Ecto neural progenitor cell (in vitro differentiated cells): ENCODE data around the gene RAD1.

Experiments
- DNase-seq: peaks from one replicate; pipeline ENCODE4 v3.0.0-alpha.2; 2018; ENCODE audit warnings: low spot score

RAD1 gene

GRCh38 chr5:34915856-34916192, 520 bp upstream of the RAD1 start:
- DNase-seq: no peak

GRCh38 chr5:34914671-34915138, 599 bp downstream of the RAD1 start:
- peak; percentile 60 for DNase-seq

DNA sequence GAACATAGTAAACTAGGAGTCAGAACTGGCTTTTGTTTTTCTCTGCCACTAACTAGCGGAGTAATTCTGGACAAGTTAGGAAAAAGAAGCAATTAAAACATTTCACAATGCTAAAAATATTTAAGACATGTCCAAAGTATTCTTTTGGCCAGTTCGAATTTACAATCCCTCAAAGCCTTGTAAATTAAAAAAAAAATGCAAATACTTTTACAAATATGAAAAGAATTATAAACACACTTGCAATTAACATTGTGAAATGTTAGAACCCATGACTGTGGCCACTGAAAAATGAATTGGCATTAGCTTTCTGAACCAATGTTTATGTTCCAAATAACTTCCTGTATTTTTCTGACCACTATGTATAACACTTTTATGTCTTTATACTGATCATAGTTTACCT, 2.2 kb downstream of the RAD1 start:
- no peak for DNase-seq

DNA sequence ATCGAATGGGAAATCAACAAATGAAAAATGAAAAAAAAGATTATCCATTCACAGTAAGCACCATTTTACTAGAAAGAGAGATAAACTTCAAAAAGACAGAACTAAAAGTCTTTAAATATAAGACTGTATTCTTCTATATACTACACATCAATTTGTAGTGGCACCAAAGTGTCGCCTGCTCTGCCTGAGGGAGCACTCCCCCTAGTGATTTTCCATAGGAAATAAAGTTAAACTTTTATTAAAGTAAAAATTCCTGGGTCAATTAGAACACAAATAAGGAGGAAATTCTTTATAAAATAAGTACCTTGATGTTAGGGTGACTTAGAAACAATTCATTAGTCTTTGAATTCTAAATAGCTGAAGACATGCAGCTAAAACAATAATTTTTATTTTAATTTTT, 9.7 kb downstream of the RAD1 start:
- no peak for DNase-seq

GRCh38 chr5:34903260-34903659, 12.0 kb downstream of the RAD1 start:
- no peak for DNase-seq

DNA sequence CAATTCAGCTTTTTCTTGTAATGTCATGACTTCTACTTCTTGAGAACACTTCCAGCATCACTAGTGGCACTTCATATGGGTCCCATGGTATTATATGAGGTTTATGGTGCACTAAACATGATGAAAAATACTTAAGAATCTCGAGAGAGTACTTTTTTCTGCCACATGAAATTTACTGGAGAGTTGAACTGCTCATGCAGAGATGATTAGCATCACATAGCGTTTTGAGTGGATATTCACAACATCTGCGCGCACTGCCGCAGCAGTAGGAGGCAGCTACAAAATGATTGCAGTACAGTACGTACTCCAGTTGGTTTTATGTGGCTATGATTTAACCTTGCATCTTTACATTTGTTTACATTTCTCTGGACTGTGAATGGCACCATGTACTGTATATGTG, 14.7 kb downstream of the RAD1 start:
- no peak for DNase-seq

DNA sequence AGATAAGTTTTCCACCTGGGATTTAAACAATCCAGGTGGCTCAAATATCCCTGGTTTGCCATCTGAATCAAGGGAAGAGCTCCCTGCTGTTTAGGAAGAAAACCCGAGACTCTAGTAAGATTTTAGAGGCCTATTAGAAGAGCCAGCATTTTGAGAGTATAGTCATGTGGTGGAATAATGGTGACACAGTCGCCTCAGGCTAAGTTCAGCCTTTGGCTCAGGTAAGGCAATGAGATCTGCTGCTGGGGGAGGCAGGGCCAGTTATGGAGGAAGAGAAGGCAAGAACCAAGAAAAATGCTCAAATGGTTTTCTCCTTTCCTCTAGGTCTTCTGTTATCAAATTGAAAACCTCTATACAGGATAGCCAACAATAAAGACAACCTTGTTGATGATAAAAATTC, 16.2 kb downstream of the RAD1 start:
- DNase-seq: no peak

DNA sequence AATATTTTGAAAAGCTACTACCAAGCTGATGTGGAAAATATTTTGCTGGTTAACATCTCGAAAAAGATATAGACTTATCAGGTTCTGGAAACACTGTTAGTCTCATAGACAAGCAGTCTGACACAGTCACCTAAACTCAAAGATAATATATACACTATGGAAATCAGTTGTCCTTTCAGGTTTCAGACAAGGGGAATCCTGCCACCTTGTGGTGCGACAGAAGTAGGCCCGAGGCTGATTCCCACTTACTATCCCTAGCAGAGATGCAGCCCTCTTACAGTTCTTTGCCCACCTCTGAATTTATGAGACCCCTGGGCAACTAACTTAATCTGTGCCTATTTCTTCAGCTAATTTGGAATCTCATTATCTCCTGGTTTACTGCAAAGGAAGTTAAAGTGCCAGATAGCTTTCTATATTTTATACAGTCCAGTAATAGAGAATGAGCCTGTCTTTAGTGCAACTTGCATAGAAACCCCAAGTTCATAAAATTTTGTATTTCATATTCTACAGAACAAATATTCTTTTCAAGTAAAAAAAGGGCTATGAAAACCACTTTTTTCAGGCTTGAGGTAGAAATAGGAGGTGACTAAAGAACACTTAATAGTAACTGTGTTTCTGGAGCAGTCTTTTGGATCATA, 16.9 kb downstream of the RAD1 start:
- peak; percentile 61 for DNase-seq

GRCh38 chr5:34897646-34898045, 17.7 kb downstream of the RAD1 start:
- DNase-seq: no peak

DNA sequence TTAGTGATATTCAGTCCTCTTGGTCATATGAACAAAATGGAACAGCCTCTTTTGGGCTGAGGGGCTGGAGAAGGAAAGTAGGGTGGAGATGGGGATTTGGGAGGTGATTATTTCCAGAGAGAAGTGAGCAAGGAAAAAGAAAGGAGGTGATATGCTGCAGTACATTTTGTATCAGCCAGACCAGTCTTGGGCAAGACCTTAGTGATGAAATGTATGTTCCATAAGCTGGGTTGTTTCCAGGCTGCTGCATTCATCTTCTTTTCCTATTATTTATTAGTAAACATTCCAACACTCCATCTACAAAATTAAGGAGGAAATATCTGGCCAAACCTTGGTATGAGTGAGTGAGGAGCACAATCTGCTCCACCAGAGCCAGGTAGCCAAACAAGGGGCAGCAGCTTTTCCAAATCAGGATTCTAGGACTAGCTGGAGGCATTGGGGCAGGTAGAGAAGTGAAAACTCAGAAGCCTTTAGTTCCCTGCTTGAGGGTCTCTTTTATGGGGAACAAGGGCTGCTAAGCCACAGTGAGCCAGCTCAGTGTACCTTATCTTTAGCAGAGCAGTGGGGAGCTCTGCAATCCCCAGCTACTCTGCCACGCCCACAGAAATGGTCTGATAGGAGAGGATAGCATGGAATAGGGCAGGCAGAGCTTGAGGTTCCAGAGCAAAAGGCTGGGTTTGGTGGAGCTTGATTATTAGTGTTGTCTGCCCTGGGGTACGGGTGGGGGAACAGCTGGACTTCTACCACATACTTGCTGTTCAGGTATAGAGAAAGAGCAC, 19.5 kb downstream of the RAD1 start:
- no peak for DNase-seq

- DNase-seq: no peak
Observed at GRCh38 chr5:34894716-34895115, 20.6 kb downstream of the RAD1 start.

DNA sequence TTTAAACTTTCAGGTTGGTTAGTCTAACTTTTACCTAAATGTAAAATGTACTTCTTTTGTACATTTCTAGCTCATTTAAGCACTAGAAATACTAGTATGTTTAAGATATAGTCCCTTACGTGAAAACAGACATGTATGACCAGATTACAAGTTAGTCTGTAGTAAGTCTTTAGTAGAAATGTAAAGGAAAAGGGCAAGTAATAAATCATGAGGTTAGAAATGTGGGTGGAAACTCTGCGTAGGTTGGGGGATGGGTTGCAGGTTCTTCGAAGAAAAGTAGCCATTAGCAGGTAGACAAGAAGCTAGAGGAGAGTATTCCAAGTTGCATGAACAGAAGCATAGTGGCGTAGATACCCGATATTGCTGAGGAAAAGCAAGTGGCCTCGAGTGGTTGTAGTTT, 22.9 kb downstream of the RAD1 start:
- no peak for DNase-seq

- DNase-seq: no peak
Observed at GRCh38 chr5:34891981-34892380, 23.3 kb downstream of the RAD1 start.

GRCh38 chr5:34889394-34889793, 25.9 kb downstream of the RAD1 start:
- no peak for DNase-seq

DNA sequence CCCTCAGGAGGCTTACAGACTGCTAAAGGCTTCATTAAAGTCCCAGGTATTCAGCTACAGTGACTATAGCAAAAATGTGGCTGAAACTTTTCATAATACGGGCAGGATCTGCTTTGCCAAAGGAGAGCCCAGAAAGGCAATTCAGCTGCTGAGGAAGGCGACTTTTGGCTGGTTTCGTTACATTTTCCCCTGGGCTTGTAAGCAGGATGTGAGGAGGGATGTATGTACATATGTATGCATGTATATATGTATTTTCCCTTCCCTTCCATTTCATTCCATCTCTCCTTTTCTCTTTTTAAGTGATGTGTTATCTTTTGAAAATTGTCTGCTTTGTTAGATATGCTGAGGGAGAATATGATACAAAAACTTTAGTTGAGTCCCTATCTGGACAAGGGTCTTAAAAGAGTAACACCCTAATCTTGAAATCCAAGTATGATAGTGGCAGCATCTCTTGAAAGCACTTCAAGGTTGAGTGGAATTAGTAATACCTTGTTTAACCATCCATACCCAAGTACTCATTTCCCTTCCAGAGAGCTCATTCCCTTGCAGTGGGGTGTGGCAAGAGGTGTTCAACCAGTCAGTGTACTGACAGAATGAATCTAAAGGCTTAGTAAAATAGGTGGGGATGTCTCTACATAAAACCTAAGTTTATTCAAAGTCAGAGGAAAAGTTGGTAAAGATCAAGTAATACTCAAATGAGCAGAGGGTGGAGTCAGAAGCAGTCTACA, 28.7 kb downstream of the RAD1 start:
- DNase-seq: no peak

DNA sequence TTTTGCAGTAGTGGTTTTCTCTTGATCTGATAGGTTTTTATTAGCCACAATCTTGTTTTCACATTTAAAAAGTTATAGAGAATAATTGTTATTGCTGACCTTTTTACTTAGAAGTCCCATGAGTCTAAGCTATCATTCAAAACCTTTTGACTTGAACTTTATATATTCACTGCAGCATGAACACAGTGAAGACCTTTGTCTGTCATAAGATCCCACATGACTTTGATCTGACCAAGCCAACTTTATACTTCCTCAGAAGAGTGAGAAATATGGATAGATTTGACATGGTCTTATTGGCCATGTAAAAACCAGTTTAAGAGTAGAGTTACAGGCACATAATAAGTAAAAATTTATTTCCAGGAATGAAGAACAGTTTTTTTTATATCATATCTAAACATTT, 34.1 kb downstream of the RAD1 start:
- no peak for DNase-seq

GRCh38 chr5:34876275-34876674, 39.0 kb downstream of the RAD1 start:
- no peak for DNase-seq

DNA sequence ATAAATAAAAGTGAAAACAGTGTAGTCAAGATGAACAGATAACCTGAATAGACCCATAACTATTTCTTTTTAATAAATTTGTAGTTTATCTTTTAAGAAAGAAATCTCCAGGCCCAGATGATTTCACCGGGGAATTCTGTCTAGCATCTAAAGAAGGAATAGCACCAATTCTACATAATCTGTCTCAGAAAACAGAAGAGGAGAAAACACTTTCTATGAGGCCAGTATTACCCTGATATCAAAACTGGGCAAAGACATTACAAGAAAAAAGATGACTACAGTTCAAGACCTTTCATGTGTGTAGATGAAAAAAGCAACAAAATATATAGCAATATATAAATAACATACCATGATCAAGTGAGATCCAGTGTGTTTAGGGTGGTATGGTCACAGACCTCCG, 44.9 kb downstream of the RAD1 start:
- DNase-seq: no peak

GRCh38 chr5:34869256-34869655, 46.0 kb downstream of the RAD1 start:
- DNase-seq: no peak

GRCh38 chr5:34868791-34869190, 46.5 kb downstream of the RAD1 start:
- no peak for DNase-seq

DNA sequence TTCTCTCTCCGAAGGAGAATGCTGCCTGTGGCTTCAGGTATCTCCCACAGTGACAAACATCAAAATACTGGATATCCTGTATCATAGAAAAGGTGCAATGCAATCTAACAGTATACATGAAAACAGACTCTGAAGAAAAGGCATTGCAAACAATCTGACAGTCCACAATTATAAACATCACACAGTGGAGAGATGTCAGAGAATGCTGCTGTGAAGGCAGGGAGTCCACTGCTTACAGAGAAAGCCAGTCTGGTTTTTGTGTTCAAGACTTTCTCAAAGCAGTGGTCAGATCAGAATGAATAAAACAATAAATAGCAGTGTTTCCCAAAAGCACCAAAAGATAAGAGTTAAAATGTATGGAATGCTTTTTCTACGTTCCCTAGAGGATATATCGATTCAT, 47.6 kb downstream of the RAD1 start:
- DNase-seq: no peak

DNA sequence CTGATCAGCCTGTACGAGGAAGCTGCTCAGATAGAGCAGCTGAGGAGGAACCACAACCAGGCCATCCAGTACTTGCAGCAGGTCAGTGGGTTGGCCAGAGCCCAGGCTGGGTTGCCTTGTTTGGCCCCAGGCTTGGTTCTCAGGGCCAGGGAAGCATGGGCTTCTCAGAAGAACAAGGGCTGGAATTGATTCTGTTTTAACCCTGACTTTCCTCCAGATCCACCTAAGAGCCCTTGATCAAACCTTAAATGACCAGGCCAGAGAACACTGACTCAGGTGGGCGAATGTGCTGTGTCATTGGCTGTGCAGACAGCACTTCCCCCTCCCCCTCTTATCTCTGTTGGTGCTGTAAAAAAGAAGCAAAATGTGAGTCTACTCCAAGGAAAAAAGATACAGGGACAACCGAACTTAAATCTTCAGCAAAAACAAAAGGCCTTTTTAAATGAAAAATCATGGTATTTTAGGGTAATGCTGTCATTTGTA, 48.3 kb downstream of the RAD1 start:
- no peak for DNase-seq

GRCh38 chr5:34865091-34865490, 50.2 kb downstream of the RAD1 start:
- no peak for DNase-seq
